ENCODE data around the gene SCAMP3.

The SCAMP3 gene

GRCh38 chr1:155301342-155301841, 39.2 kb upstream of the SCAMP3 start, which contains the start of gene PKLR:
Gene PKLR, minus strand, starts transcription at chr1:155301438. Its CDS starts 43 bp downstream, at chr1:155301395.
- H3K4me3 ChIP-seq (ENCODE audit: low read length) = no peak within 1 kb of the TSS
- no peak for DNase-seq (ENCODE audit: low read depth)
- TF ChIP-seq CTCF (IDR thresholded peaks at IDR 0.05; ENCODE audit: insufficient read depth, low read depth, low read length, missing control alignments) = no peak

- no peak for TF ChIP-seq CTCF (IDR thresholded peaks at IDR 0.05; ENCODE audit: insufficient read depth, low read depth, low read length, missing control alignments)
- H3K4me3 ChIP-seq (ENCODE audit: low read length) = no peak overlapping the region
- DNase-seq (ENCODE audit: low read depth) = no peak
Measured at GRCh38 chr1:155300553-155301329, 38.6 kb upstream of the SCAMP3 start.

GRCh38 chr1:155300024-155300423, 37.9 kb upstream of the SCAMP3 start:
- no peak overlapping the region for H3K4me3 ChIP-seq (ENCODE audit: low read length)
- DNase-seq (ENCODE audit: low read depth) = no peak
- TF ChIP-seq CTCF (IDR thresholded peaks at IDR 0.05; ENCODE audit: insufficient read depth, low read depth, low read length, missing control alignments) = no peak

- TF ChIP-seq CTCF (IDR thresholded peaks at IDR 0.05; ENCODE audit: insufficient read depth, low read depth, low read length, missing control alignments) = no peak
Measured at GRCh38 chr1:155297384-155297783, 35.2 kb upstream of the SCAMP3 start.

GRCh38 chr1:155296661-155297060, 34.5 kb upstream of the SCAMP3 start:
- no peak for TF ChIP-seq CTCF (IDR thresholded peaks at IDR 0.05; ENCODE audit: insufficient read depth, low read depth, low read length, missing control alignments)
- no peak for DNase-seq (ENCODE audit: low read depth)
- no peak overlapping the region for H3K4me3 ChIP-seq (ENCODE audit: low read length)

More at GRCh38 chr1:155297384-155297783, 35.2 kb upstream of the SCAMP3 start:
- no peak overlapping the region for H3K4me3 ChIP-seq (ENCODE audit: low read length)
- no peak for DNase-seq (ENCODE audit: low read depth)

- H3K4me3 ChIP-seq (ENCODE audit: low read length) = no peak overlapping the region
- TF ChIP-seq CTCF (IDR thresholded peaks at IDR 0.05; ENCODE audit: insufficient read depth, low read depth, low read length, missing control alignments) = no peak
- DNase-seq (ENCODE audit: low read depth) = no peak
Measured at GRCh38 chr1:155295942-155296267, 33.7 kb upstream of the SCAMP3 start.

Data from epithelial cell of esophagus (primary cell).